GM12875 (cell line): Measurements from ENCODE around the gene SPHK2.

ENCODE experiments used
- H3K4me3 ChIP-seq: one replicate; pipeline ENCODE4 v1.5.1; 2011; ENCODE audit warnings: low read depth, low read length, control low read depth
- TF ChIP-seq, protein P1 (sequence below): IDR thresholded peaks from 2 replicates; pipeline ENCODE4 v1.5.1; 2011; ENCODE audit warnings: low read depth, mild to moderate bottlenecking, control low read depth, inconsistent platforms, low read length, moderate library complexity, borderline replicate concordance; ENCODE audit not compliant: insufficient read depth

SPHK2 gene

DNA sequence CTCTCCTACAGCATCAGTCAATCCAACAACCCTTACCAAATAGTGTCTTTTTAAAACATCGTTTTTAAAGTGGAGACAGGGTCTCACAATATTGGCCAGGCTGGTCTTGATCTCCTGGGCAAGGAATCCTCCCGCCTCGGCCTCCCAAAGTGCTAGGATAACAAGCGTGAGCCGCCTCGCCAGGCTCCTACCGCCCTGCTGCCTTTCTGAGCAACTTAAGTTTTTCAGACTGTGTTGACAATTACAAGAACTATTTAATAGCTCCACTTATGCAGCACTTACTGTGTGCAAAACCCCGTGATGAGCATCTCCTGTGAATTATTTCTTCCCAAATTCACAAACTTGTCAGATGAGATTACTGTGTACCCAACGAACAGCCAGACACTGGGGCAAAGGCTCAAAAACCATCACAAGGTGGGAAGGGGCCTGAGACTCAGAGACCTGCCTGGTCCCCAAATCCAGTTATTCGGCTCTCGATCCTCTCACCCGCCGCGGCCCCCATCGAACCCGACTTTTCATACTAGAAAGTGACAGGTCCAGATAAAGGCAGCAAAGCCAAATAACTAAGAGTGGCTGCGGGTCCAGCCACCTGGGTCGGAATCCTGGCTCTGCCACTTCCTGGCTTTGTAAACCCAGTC, 909 bp upstream of the SPHK2 start:
- peak overlapping the region; percentile 96 for H3K4me3 ChIP-seq
- TF ChIP-seq, protein P1, sequence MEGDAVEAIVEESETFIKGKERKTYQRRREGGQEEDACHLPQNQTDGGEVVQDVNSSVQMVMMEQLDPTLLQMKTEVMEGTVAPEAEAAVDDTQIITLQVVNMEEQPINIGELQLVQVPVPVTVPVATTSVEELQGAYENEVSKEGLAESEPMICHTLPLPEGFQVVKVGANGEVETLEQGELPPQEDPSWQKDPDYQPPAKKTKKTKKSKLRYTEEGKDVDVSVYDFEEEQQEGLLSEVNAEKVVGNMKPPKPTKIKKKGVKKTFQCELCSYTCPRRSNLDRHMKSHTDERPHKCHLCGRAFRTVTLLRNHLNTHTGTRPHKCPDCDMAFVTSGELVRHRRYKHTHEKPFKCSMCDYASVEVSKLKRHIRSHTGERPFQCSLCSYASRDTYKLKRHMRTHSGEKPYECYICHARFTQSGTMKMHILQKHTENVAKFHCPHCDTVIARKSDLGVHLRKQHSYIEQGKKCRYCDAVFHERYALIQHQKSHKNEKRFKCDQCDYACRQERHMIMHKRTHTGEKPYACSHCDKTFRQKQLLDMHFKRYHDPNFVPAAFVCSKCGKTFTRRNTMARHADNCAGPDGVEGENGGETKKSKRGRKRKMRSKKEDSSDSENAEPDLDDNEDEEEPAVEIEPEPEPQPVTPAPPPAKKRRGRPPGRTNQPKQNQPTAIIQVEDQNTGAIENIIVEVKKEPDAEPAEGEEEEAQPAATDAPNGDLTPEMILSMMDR = no peak

DNA sequence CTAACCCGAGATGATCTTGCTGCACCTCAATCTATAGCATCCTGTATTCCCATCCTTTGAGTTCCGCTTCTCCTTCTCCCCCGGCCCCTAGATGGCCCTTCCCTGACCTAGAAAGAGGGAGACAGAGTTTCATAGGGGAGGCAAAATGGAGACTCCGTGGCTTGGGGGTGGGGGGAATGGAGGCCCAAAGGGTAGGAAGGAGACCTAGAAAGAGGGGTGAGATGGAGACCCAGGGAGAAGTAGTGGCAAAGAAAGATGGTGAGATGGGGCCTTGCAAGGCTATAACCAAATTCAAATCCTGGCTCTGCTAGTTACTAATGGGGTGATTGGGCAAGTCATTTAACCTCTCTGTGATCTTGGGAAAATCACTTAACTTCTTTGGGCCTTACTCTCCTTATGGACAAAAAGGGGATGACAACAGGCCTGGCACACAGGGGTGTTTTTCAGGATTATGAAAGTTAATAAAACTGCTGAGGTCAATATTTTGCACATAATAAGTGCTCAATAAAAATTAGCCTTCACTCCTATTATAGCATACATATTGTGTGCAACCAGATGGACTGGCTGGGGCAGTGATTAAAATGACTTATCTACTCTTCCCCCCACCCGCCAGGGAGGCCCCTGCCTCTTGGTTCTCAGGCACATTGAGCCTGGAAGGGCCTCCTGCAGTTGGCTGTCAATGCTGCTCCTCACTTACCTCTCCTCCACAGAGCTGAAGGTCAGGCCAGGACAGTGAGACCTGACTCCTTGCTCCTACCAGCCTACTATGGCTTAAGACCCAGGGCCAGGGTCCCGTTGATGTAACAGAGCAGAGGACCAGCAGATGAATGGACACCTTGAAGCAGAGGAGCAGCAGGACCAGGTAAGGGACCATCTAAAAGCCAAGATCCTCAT, 633 bp downstream of the SPHK2 start:
- H3K4me3 ChIP-seq = peak overlapping the region; percentile 96
- TF ChIP-seq, protein P1 = no peak

DNA sequence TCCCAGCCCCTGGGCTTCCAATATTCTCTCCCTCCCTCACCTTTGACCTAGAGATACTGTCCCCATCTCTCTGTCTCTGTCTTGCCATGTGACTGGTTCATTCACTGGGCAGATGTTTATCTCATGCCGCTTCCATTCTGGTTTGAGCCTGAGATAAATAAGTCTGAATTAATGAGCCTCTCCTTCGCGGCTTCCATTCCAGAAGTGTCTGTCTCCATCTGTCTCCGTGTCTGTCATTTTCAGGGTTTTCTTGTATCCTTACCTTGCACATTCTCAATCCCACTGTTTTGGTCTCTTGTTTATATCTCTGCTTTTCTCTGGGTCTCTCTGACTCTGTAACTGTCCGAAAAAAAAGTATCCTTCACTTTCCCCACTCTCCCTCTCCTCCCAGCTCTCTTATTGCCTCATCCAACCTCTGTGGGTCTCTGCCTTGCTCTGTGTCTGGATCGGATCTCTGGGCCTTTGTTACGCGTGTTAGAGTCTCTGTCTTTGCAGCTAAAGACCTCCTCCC, 4.3 kb downstream of the SPHK2 start:
- H3K4me3 ChIP-seq = peak overlapping the region; percentile 23
- TF ChIP-seq, protein P1 = no peak

DNA sequence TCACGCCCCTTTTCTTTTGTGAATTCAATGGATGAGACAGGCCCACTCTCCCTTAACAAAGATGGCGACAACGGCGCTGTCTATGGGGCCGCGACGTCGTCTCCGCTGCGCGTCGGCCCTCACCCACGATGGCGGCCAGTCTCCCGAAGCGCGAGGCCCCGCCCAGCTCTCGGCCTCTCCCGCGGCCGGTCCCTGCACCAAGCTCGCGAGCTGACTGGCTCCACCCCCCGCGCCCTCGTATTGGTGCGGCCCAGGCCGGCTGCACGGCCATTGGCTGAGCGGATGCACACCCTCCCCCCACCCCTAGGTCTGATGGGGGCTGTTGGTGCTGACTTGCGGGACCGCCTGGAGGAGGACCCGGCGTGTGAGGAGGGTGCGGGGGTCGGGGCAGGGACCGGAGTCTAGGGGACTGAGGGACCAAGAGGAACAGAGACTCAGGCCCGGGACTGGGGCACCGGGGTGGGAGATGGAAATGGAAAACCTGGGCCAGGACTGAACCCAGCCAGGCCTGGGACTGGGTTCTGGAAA, 4.8 kb downstream of the SPHK2 start:
- peak overlapping the region; percentile 29 for H3K4me3 ChIP-seq
- TF ChIP-seq, protein P1 = no peak

DNA sequence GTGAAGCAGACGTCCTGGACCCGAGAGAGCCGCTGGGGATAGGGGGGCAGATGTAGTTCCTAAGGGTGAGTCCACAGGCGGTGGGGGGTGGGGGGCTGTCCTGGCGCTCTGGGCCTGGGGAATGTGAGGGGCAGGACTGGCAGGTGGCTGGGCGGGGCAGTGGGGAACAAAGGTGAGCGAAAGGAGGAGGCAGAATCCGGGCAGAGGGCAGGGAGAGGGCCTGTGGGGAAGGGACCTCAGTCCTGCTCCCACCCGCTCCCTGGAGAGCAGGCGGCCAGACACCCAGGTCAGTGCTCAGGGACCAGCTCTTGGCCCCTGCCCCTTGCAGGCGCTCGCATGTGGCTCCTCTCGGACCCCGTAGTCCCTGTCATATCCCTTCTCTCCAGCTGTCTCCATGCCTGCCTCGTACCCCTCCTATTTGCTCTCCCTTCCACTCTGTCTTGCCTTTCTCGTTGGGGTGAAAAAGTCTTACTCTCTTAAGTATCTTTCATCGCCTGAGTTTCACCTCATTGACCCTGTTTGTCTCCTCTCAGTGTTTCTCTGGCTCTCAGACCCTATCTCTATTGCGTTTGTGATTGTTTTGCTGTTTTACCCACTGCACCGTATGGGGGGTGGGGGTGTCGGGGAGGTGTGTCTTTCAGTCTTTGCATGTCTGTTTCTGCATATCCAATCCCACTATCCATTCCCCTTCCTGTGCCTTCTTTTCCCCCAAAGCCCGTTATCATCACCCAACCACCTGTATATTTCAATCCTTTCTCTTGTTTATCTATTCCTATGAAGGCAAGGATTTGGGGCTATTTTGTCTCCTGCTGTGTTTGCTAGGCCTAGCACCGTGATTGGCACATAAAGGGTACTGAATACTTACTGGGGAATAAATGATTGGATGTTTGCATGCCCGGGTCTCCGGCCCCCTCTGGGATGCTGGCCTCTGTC, 5.8 kb downstream of the SPHK2 start:
- H3K4me3 ChIP-seq = peak overlapping the region; percentile 29
- TF ChIP-seq, protein P1 = no peak

DNA sequence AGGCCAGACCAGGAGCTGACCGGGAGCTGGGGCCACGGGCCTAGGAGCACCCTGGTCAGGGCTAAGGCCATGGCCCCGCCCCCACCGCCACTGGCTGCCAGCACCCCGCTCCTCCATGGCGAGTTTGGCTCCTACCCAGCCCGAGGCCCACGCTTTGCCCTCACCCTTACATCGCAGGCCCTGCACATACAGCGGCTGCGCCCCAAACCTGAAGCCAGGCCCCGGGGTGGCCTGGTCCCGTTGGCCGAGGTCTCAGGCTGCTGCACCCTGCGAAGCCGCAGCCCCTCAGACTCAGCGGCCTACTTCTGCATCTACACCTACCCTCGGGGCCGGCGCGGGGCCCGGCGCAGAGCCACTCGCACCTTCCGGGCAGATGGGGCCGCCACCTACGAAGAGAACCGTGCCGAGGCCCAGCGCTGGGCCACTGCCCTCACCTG, 6.6 kb downstream of the SPHK2 start:
- no peak overlapping the region for H3K4me3 ChIP-seq
- TF ChIP-seq, protein P1 = no peak
